GM18508 (cell line): ENCODE data around the gene ZNG1C.
"Not testable (repeated sequence)": the region's sequence is repeated elsewhere in the genome, so short reads cannot be mapped to it uniquely, and the experiment has no call there.

Experiments used
- ATAC-seq: cut with Tn5 transposase; IDR thresholded peaks from one replicate; pipeline ENCODE4 v1.9.1; 2021; ENCODE audit warnings: moderate number of reproducible peaks; ENCODE audit not compliant: insufficient read depth, unreplicated experiment

ZNG1C gene

DNA sequence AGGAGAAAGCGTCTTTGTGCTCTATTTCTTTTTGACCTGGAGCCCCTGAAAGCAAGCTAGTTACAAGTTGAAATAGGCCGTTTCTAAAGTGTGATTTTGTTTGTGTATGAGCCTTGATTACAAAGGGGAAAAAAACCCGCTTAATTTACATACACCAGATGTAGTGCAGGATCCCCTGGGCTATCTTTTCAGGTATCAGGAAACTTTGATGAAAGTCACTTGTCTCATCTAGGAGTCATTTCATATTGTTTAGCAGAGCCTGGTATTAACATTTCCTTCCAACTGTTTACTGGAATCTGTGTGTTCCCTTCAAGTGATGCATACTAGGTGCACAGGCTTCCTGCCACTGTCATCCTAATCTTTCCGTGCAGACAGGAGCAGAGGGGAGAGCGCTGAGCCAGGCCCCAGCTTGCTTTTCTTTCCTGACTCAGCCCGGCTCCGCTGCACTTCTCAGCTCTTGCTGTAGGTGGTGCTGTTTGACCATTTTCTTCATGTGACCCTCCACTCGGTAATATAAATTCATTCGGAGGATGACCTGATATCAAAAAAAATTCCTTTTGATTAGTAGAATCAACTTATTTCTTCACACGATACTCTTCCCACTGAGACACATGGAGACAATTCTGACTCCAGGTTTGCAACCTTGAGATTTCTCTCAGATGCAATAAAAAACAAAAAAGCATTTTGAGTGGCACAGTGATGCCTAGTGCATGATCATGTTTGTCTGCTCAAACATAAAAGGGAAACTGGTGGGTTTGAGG lies 100.7 kb downstream of the ZNG1C start:
- ATAC-seq = not testable (repeated sequence)

DNA sequence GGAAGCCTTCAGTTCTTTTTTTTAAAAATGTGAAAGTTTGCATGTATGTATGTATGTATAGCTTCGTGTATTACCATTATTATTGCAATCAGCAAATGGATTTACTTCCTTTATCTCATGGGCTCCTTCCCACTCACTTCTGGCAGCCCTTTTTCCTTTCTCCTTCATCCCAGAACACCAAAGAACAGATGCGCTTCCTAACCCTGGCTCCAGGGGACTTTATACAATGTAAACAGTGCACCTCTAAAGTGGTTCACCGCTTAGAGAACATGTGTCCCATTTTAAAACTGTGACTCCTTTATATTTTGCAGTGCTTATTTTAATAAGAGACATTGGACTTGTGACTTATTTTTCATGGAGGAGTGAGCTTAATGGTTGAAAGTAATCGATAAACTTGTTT lies 101.5 kb downstream of the ZNG1C start:
- ATAC-seq = not testable (repeated sequence)

DNA sequence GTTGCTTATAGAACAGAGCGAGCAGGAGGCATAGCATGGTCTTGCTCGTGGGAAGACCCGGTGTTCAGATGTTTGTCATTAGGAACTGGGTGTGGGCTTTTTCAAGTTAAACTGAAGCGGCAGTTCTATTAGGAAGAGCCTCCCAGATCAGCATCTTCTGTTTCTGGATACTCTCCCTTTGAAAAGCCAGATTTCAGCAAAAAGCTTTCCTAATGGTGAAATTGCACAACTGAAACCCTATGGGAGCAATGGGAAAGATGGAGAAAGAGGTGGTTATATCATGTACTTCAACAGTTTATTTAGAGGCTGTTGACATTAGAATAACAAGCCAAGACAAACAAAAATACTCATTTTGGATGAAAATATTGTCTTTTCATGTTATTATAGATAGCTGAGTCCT lies 102.2 kb downstream of the ZNG1C start:
- ATAC-seq = not testable (repeated sequence)
